Bronchial epithelial cell (primary cell): ENCODE results near the gene RBM19. TPM values are rescaled to one million over a fixed set of nuclear protein-coding genes. Genes with fewer than 3 reads are reported as not detected.
A peak's percentile ranks its signal among the peaks of the same experiment; 100 is the strongest.

Experiments
- DNase-seq: peaks from one replicate; pipeline ENCODE4 v3.0.0-alpha.2; 2010; ENCODE audit warnings: low read depth
- FAIRE-seq: peaks from 2 replicates; lab custom pipeline; 2011; peaks lifted over from hg19 to GRCh38; lab: Jason Lieb, UNC
- H3K27me3 ChIP-seq: 2 replicates; pipeline ENCODE4 v1.5.1; 2011; ENCODE audit warnings: low read length; ENCODE audit not compliant: control insufficient read depth, insufficient read depth
- H3K36me3 ChIP-seq: 2 replicates; pipeline ENCODE4 v1.5.1; 2011; ENCODE audit warnings: low read length; ENCODE audit not compliant: control insufficient read depth, insufficient read depth
- H3K4me3 ChIP-seq: 2 replicates; pipeline ENCODE4 v1.5.1; 2011; ENCODE audit warnings: mild to moderate bottlenecking, low read depth, low read length, control low read depth
- CTCF ChIP-seq: IDR thresholded peaks from 2 replicates; pipeline ENCODE4 v1.5.1; 2011; ENCODE audit warnings: mild to moderate bottlenecking, moderate library complexity, low read length, control low read depth, inconsistent platforms; ENCODE audit not compliant: insufficient read depth, severe bottlenecking
- total RNA-seq: library from RNA; depleted of rRNA; stranded (reverse); fragments of >200 nt; gene quantifications from 2 replicates; pipeline ENCODE4 v1.2.1, GENCODE V29; 2014

The RBM19 gene
- total RNA-seq, 1 donor from 2014 or later: 19.0 TPM

GRCh38 chr12:113919791-113920190 is 46.3 kb downstream of the RBM19 start:
- Histone ChIP-seq H3K27me3 (no peaks in the 10 kb centered on the region), H3K4me3 (no peak overlapping the region), H3K36me3 (peaks cover 4% of the 10 kb centered on the region)
- FAIRE-seq (no peak), DNase-seq (no peak)
- no peak for TF ChIP-seq CTCF

- no peak for DNase-seq
- Histone ChIP-seq H3K27me3 (no peaks in the 10 kb centered on the region), H3K4me3 (no peak overlapping the region), H3K36me3 (peaks cover 3% of the 10 kb centered on the region)
- no peak for TF ChIP-seq CTCF
- no peak for FAIRE-seq
Measured at GRCh38 chr12:113918306-113918705, 47.8 kb downstream of the RBM19 start.

- FAIRE-seq (no peak), DNase-seq (no peak)
- Histone ChIP-seq H3K36me3 (peaks cover 3% of the 10 kb centered on the region), H3K4me3 (no peak overlapping the region), H3K27me3 (no peaks in the 10 kb centered on the region)
- TF ChIP-seq CTCF: no peak
Measured at GRCh38 chr12:113917393-113917792, 48.7 kb downstream of the RBM19 start.

GRCh38 chr12:113914806-113915205 is 51.3 kb downstream of the RBM19 start:
- Histone ChIP-seq H3K27me3 (no peaks in the 10 kb centered on the region), H3K4me3 (no peak overlapping the region), H3K36me3 (peaks cover 4% of the 10 kb centered on the region)
- TF ChIP-seq CTCF: no peak
- no peak for FAIRE-seq
- no peak for DNase-seq

- Histone ChIP-seq H3K27me3 (no peaks in the 10 kb centered on the region), H3K4me3 (no peak overlapping the region), H3K36me3 (peaks cover 8% of the 10 kb centered on the region)
- no peak for TF ChIP-seq CTCF
- DNase-seq (no peak), FAIRE-seq (no peak)
Measured at GRCh38 chr12:113914176-113914575, 51.9 kb downstream of the RBM19 start.

- TF ChIP-seq CTCF: peak; percentile 91
- no peaks in the 10 kb centered on the region for H3K27me3 ChIP-seq
- H3K4me3 ChIP-seq: no peak overlapping the region
- no peak for FAIRE-seq
- peak; percentile 65 for DNase-seq
- H3K36me3 ChIP-seq: peaks cover 8% of the 10 kb centered on the region
Measured at GRCh38 chr12:113912760-113913329, 53.3 kb downstream of the RBM19 start.
